GM12875 (cell line): Measurements from ENCODE around the gene HAGHL.
"Not testable (repeated sequence)": the region's sequence is repeated elsewhere in the genome, so short reads cannot be mapped to it uniquely, and the experiment has no call there.

Source experiments
- H3K4me3 ChIP-seq: one replicate; pipeline ENCODE4 v1.5.1; 2011; ENCODE audit warnings: low read depth, low read length, control low read depth
- CTCF ChIP-seq: IDR thresholded peaks from 2 replicates; pipeline ENCODE4 v1.5.1; 2011; ENCODE audit warnings: low read depth, mild to moderate bottlenecking, control low read depth, inconsistent platforms, low read length, moderate library complexity, borderline replicate concordance; ENCODE audit not compliant: insufficient read depth

The HAGHL gene

GRCh38 chr16:711084-711483 lies 15.8 kb upstream of the HAGHL start:
- no peak for TF ChIP-seq CTCF
- no peak overlapping the region for H3K4me3 ChIP-seq

- peak; percentile 94 for TF ChIP-seq CTCF
- H3K4me3 ChIP-seq, result no peak overlapping the region
Measured at GRCh38 chr16:711548-712320, 15.2 kb upstream of the HAGHL start.

GRCh38 chr16:712740-713250 lies 14.1 kb upstream of the HAGHL start:
- TF ChIP-seq CTCF, result peak; percentile 43; the same call in 1 of the 2 replicates
- not testable (repeated sequence) for H3K4me3 ChIP-seq

GRCh38 chr16:714079-714478 lies 12.8 kb upstream of the HAGHL start:
- no peak for TF ChIP-seq CTCF
- no peak overlapping the region for H3K4me3 ChIP-seq

GRCh38 chr16:714558-715476 lies 12.1 kb upstream of the HAGHL start, which contains the start of gene METRN:
Gene METRN, plus strand, starts transcription at chr16:715118. Its CDS starts 172 bp downstream, at chr16:715290.
- peak within 1 kb of the TSS; percentile 45 for H3K4me3 ChIP-seq
- TF ChIP-seq CTCF, result no peak

GRCh38 chr16:715477-716199 lies 11.3 kb upstream of the HAGHL start:
- H3K4me3 ChIP-seq, result peak overlapping the region; percentile 45
- TF ChIP-seq CTCF, result peak; percentile 7; the same call in 1 of the 2 replicates
